GM19324 (cell line): ENCODE results near the gene DPP10.
"Not testable (repeated sequence)": the region's sequence is repeated elsewhere in the genome, so short reads cannot be mapped to it uniquely, and the experiment has no call there.

Experiments
- ATAC-seq: cut with Tn5 transposase; IDR thresholded peaks from one replicate; pipeline ENCODE4 v1.9.1; 2021; ENCODE audit warnings: mild to moderate bottlenecking, moderate library complexity; ENCODE audit not compliant: unreplicated experiment, low FRiP score

DPP10 gene

DNA sequence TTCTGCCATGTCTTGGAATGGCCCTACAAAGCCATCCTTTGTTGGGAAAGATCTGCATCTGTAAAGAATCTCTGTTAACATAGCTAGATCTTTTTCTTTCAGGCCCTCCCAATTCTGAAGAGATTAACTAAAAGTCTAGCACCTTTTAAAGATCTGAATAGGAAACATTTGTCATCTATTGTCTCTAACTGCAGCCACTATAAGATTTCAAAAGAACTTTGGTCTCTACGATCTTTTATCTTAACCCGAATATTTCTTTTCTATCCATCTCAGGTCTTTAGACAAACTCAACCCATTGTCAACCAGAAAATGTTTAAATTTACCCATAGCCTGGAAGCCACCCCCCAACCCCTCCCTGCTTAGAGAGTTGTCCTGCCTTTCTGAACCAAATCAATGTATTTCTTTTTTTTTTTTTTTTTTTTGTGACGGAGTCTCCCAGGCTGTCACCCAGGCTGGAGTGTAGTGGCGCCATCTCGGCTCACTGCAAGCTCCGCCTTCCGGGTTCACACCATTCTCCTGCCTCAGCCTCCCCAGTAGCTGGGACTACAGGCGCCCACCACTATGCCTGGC, 643.7 kb downstream of the DPP10 start:
- not testable (repeated sequence) for ATAC-seq

DNA sequence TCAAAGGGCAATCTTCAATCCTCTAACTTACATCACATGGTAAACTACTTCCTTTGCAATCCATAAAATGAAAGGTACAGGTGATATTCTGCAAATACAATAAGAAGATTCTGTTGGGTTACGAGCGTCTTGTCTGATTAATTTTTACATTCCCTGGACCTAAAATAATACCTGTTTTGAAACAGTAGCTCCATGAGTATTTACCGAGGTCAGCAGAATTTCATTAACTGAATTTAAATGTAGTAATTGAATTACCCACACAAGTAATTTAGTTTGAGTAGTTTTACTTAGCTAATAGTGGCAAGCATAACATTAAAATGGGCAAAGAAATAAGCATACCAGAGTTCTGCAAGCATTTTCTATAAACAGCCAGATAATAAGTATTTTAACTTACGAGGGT, 652.0 kb downstream of the DPP10 start:
- ATAC-seq: no peak

DNA sequence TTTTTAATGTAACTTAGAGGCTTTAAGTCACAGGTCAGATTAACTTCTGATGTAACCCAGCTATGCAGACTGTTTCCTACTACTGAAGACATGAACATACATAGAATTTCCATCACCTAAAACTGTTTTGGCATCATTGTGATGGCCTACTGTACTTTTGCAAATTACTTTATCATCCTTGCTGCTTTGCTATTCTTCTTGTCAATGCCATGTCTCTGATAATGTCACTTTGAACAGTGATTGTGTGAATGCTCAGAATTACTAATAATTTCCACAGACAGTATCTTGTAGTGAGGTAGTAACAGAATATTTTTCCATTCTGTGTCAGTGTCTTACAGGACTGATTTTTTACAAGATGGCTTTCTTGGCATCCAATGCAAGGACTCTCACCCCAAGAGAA, 663.5 kb downstream of the DPP10 start:
- no peak for ATAC-seq

DNA sequence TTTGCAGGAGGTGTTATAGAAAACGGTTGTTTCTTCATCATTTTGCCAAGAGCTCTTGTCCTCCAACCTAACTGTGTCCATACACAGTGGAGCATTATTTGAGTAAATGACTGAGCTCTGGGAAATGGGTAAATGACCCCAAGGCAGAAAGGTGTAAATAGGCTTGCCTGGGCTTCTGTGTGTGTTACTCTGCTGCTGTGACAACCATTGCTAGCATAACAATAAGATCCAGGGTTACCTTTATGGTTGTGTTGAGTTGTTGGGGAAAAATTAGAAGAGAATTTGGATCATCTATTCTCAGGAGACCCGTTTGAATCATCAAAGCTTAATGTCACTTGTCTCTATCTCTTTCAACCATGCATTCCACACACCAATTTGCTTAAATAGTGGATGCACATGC, 672.7 kb downstream of the DPP10 start:
- ATAC-seq: no peak

DNA sequence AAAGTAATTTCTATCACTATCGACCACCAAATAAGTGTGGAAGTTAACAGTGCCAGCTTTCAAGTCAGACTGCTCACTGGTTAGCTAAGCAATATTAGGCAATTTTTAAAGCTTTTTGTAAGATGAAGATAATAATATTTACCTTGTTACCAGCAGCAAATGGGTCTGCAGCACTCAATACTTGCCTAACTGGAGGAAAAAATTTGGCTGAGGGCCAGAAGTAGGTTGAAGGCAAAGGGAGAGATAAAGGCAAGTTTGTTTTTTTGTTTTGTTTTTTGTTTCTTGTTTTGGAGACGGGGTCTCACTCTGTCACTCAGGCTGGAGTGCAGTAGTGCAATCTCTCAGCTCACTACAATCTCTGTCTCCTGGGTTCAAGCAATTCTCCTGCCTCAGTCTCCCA, 675.9 kb downstream of the DPP10 start:
- no peak for ATAC-seq

DNA sequence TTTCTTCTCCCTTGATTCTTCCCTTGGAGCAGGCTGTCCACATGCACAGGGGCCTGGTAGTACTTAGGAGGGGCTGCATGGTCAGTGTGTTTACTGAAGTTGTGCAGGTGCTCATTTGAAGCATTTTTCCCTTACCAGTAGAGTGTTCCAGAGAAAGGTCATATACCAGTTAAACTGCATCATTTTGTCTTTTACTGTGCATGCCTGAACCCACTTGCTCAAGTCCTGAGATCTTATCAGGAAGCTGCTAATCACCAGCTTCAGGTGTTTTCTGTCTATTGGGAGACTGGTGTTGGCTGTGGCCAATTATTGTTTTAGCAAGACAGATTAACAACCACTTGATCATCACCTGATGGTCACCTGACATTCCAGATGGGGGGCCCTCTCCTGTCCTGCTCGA, 676.6 kb downstream of the DPP10 start:
- ATAC-seq: no peak

DNA sequence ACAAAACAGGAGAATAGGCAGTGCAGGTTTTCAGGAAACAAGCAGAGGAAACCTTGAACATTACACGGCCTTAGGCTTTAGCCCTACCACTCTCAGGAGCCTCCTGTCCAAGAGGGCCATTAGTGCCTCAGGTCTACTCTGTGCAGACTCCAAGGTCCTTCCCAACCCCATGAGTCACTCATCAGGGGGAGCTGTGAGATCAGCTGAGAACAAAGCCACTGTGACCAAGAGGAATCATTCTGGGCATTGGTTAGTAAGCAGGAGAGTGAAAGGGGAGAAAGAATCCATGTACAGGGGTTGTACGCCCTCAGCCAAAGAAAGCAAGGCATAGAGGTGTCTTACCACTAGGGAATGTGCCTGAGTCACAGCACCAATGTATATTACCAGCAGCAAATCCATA, 680.3 kb downstream of the DPP10 start:
- no peak for ATAC-seq

DNA sequence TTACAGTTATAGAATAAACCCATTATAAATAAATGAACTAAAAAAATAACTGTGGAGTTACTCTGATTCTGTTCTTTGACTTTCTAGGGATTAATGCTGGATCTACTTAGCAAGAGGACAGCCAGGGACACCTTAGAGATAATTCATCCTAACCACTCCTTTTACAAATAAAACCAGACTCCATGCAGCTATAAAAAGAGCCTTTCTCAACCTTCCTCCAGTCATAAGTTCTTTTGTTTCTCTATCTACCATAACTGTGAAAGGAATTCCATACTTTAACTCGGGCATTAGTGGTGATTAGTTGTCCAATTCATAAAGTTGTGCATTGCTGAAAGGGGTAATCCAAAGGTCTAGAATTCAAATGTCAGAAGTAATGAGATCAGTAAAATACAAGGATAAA, 682.4 kb downstream of the DPP10 start:
- ATAC-seq: no peak

DNA sequence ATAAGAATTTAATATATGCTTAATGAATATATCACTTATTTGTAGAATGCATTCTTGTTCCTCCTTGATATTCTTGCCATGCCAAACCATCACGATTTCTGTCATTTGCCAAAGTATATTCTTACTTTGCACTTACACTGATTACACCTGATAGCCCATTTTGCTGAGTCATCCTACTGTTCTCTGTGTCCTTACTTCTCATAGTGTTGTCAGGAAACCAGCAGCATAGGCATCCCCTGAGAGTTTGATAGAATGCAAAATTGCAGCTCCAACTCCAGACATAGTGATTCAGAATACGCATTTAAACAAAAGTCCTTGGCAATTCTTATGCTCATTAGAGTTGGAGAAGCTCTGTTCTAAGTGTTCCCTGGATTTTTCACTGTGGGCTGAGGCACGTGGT, 687.1 kb downstream of the DPP10 start:
- ATAC-seq: no peak

DNA sequence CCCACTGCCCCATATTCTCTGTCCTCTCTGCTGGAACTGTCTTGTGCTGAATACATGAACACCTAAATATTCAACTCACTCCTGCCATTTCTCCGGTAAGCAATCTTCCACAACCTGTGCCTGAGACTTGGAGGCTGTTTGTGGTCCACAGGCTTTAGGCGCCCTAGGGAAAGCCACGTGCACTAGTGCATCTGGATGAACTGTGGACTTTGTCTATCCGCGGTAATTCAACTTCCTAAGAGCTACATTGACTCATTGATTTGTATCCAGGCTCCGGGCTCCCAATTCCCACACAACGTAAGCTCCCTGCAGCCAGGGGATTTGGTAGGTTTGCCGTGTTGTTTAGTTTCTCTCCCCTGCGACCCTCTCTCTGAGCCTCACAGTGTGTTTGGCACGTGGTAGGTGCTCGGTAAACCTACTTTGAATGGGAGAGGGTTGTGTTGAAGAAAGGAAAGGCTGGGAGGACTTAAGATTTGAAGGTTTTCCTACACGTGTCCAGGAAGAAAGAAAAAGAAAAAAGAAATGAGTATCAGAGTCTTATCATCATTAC, 718.2 kb downstream of the DPP10 start:
- ATAC-seq: no peak

DNA sequence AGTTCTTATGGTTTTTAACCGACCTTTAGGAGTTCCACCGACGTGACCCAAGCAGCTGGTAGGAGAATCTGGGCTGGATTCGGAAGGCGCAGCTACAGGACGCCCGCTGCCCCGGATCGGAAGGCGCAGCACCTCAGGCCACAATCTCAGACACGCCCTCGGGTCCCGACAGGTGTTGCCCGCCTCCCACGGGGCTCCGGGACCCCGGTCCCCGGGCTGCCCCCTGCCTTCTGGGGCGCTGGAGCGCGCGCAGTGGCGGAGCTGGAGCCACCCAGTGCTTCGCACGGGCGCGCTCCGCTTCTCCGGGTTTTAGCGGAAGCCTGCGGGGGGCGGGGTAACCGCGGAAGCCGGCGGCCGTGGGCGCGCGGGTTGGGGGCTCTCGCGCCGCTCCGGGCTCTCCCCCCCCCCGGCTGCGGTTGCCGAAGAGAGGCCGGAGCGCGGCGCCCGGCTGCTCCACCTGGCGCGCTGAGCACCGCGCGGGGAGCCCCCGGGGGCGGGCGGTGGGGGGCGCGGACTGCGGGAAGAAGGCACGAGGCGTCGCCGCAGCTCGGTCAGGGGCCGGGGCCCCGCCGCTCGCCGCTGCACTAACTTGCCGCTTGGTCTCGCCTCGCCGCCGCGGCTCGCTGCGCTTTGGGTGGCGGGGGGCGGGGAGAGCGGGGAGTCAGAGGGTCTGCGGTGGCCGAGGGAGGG, 718.8 kb downstream of the DPP10 start:
- ATAC-seq: no peak

DNA sequence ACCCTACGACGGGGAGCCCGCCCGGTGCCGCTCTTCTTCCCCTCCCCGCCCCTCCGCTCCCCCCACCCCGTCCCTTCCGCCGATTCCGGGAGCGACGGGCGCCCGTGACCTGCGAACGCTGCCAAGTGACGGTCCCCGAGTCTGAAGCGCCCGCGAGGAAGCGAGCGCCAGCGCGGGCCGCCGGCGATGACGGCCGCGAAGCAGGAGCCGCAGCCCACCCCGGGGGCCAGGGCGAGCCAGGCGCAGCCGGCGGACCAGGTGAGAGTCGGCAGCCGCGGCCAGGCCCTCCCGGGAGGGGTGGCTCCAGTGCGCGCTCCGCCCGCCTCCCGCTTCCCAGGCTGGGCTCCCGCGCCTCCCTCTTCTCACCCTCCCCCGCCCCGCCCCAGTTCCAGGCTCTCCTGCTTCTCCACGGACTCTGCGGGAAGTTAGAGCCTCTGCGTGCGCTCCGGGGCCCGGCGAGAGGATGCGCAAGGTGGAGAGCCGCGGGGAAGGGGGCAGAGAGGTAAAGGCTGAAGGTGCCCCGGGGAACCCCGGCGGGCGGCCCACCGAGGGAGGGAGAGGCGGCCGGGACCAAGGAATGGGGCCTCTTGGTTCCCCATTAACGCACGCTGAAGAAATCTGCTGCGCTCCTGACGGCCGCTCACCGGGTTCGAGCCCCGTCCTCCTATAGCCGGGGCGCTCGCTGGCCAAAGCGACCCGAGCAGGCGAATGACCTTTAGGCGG, 719.5 kb downstream of the DPP10 start:
- no peak for ATAC-seq

DNA sequence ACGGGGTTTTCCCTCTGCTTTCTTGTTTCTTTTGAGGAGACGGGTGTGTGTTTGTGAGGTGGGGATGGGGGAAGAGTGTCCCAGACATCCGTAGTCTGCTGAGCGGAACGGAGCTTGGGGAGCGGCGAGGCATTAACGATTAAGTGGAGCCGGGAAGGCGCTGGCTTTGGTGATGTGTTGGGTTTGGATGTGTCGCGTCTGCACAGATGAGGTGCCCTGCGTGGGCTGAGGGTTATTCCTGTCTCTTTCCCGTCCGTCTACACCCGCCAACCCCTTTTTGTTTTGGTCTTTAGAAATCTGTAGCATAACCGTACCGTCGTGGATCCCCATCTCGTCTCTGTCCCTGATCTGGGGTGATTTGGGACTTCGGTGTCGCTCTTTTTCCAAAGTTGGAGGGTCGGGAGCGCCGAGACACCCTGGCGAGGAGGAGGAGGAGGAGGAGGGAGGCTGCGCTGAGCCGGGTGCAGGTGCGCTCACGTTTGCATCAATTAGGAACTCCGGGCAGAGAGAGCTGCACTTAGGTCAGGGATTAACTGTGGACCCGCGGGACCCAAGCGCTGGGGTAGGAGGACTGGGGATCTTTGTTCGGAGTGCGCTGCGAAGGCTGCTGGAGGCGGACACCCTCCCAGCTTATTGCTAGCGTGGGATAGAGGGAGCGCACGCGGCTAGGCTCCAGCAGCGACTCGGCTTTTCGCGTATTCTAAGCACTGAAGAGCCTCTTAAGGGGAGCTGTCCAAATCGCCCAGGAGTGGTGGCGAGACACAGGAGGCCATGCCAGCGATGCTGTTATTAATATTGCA, 720.3 kb downstream of the DPP10 start:
- no peak for ATAC-seq

DNA sequence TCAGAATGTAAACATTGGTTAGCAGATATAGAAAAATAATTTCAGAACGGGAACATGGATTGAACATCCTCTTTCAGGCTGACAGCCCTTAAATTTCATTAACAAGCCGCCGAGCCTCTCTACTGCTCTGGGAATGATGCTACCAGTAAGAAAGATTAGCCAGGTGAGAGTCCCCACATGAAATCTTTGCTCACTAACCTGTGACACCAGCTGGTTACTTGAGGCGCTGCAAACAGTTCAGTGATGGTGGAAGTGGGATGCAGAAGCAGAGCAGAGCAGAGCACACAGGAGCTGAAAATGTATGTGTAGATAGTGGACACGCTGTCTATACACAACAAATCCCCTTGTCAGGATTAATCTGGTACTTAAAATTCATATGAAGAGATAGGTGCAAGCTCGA, 721.1 kb downstream of the DPP10 start:
- no peak for ATAC-seq

DNA sequence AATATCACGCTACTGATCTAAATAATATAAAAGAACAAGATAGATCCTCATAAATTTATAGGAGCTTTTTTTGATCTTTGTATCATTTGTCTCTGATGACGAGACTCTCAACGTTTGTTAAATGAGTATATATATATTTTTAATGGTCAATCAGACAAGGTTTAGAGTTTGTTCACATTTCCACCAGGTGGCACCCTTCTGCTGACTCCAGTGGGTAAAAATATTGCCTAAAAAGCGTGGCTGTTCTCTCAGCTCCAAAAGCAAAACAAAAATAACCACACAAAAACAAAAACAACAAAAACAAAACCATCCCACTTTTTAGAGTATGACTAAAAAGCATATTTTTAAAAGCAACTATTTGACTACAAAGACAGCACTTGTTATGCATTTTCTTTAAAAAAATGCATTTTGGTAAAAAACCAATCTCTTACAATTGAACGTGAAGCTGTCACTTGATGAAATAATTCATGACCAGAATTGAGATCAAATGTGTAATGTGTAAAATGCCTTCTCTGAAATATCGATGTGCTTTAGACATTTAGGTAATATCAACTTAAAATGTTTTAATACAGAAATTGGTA, 723.2 kb downstream of the DPP10 start:
- ATAC-seq: no peak

DNA sequence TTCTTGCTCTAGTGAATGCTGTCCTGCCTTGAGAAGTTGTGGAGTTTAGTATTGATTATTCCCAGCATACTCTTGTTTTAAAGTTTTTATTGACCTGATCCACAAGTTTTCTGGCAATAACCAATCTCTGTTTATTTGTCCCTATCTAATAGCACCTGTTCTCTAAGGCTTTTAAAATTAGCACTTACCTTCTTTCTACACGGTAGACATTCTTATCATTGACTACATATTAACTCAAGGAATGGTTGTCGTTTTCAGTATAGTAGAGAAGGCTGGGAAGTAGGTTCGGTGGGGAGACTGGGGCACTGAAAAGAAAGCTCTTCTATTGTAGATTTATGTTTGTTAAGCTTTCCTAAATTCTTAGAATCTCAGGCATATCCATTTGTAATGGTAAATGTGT, 726.0 kb downstream of the DPP10 start:
- no peak for ATAC-seq

DNA sequence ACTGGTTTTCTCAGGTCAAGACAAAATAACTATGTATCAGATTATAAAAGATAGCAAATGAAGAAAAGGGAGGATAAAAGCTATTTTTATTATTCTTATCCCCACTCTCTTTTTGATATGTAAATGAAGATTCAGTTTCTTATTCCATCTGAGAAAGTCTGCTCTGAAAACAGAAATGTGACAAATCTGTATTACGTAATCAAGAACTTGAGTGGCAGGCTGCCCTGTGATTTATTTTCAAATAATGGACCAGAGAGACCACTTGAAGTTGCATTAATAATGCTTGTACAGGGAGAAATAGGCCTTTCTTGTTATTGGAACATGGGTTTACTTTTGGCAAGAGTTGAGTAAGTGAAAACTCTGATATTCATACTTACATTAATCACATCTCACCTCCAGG, 727.4 kb downstream of the DPP10 start:
- no peak for ATAC-seq

DNA sequence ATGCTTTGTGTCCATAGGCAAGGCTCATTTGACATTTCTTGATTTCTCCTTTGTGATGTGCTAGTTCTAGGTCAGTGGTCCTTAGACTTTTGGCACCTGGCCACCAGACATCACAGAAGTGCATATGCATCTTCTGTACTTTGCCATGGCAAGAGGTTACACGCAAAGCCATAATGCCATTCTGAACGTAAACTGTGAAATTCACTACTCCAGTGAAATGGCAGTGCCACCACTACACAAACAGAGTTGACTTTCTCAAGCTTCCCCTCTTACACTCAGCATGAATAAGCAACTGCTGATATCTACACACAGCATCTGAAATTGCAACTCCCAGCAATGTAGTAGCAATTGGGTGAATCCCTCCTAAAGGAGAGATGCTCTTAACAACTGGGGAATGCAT, 729.3 kb downstream of the DPP10 start:
- no peak for ATAC-seq

DNA sequence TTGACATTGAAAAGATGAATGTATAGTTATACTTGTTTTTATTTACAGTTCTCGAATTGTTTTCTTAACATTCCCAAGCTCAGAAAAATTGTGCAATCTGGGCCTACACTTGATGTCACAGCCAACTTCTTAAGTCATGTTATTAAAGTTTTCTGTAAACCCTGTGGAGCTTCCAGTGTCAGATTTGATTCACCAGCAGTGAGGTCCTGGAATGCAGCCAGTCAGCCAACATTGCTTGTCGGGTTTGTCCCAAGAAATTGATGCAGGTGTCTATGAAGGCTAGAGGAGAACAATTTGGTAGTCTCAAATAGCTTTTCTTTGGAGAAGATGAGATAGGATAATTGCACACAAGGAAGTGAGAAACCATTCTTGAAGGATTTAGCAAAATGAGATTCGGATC, 732.2 kb downstream of the DPP10 start:
- no peak for ATAC-seq

DNA sequence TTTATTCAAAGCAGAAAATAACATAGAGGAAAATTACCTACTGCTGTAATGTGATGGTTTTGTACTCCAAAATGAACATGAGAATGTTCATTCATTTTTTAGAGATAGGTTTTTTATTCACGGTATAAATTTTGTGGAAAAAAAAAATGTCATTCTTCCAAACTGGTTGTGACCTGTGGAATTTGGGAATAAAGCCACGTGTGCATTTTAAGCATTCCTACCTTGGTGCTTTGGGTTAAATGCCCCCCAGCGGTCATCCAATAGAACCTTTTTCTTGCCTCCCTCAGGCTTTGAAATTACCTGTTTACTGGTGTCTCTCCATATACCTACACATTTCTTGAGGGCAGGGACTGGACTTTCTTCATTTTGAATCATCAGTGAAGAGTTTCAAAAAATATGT, 740.7 kb downstream of the DPP10 start:
- no peak for ATAC-seq

DNA sequence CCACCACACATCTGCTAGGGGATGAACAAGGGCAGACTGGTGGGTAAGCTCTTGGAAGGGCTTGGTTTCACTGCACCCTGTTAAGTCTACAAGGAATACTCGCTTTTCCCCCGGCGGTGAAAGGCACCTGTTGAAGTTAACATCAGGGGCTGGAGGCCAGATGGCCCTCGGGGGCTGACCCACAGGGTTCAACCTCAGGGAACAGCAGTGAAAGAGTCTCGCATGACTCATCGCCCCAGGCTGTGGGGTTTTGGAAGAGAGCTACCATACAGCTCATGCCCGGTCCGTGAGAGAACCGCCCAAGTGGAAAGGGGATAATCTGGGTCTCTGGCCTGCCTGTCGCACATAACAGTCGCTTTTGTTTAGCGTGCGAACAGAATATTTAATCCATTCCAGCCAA, 748.0 kb downstream of the DPP10 start:
- ATAC-seq: no peak
